Naive thymus-derived CD4-positive, alpha-beta T cell (primary cell): ENCODE results near the gene WDR37. TPM values are rescaled to one million over a fixed set of nuclear protein-coding genes. Genes with fewer than 3 reads are reported as not detected.
A peak's percentile ranks its signal among the peaks of the same experiment; 100 is the strongest.
"Not testable (repeated sequence)": the region's sequence is repeated elsewhere in the genome, so short reads cannot be mapped to it uniquely, and the experiment has no call there.

Source experiments
- ATAC-seq: fragments of 150-1000 bp; cut with Tn5 transposase; 2 replicates; pipeline ENCODE4 v1.10.0; 2021; ENCODE audit warnings: mild to moderate bottlenecking, moderate library complexity
- CTCF ChIA-PET: fragments of 350-600 bp; sonication (Branson Sonifier 250); formaldehyde crosslinking; loops from one replicate; lab custom pipeline; 2021; ENCODE audit warnings: antibody characterized with exemption; lab: Charles Lee
- POLR2A ChIA-PET: fragments of 350-600 bp; sonication (Branson Sonifier 250); formaldehyde crosslinking; loops from one replicate; lab custom pipeline; 2021; ENCODE audit warnings: antibody characterized with exemption, inconsistent platforms; lab: Charles Lee
- DNase-seq, 9 donors: peaks; one replicate each; pipeline versions ENCODE4 v3.0.0 to v3.0.0-alpha.2; 2020 to 2022; ENCODE audit warnings: mixed read lengths in 1 of 9
- H3K27ac ChIP-seq: one replicate; pipeline ENCODE4 v1.7.0; 2013; ENCODE audit warnings: mild to moderate bottlenecking, low read depth, low read length, moderate library complexity
- H3K27me3 ChIP-seq, 2 donors: one replicate each; pipeline ENCODE4 v1.7.0; 2013; ENCODE audit warnings: low read length in 2 of 2, mild to moderate bottlenecking in 2 of 2, moderate library complexity in 2 of 2; ENCODE audit not compliant: control insufficient read depth in 2 of 2, insufficient read depth in 2 of 2
- H3K36me3 ChIP-seq, 3 experiments: 1 replicate in 2 of 3; 2 replicates in 1 of 3; pipeline ENCODE4 v1.7.0; 2013; ENCODE audit warnings: low read length in 3 of 3, mild to moderate bottlenecking in 3 of 3, moderate library complexity in 1 of 3; ENCODE audit not compliant: insufficient read depth in 3 of 3, control insufficient read depth in 2 of 3
- H3K4me1 ChIP-seq, 2 donors: one replicate each; pipeline ENCODE4 v1.7.0; 2013; ENCODE audit warnings: low read length in 2 of 2, mild to moderate bottlenecking in 2 of 2, moderate library complexity in 1 of 2; ENCODE audit not compliant: control insufficient read depth in 2 of 2, insufficient read depth in 2 of 2
- H3K4me3 ChIP-seq: 2 replicates; pipeline ENCODE4 v1.7.0; 2013; ENCODE audit warnings: mild to moderate bottlenecking, low read length
- H3K9me3 ChIP-seq, 3 experiments: 1 replicate in 2 of 3; 2 replicates in 1 of 3; pipeline ENCODE4 v1.7.0; 2013; ENCODE audit warnings: low read length in 3 of 3; ENCODE audit not compliant: control insufficient read depth in 2 of 3
- H3K27ac Mint-ChIP-seq, 9 donors: one replicate each; pipeline ENCODE4 v1.8.0; 2020 to 2022; ENCODE audit warnings: mixed read lengths in 9 of 9, mild to moderate bottlenecking in 8 of 9, moderate library complexity in 5 of 9, inconsistent platforms in 2 of 9
- H3K27me3 Mint-ChIP-seq, 5 donors: one replicate each; pipeline ENCODE4 v1.8.0; 2021 to 2022; ENCODE audit warnings: mixed read lengths in 5 of 5, mild to moderate bottlenecking in 1 of 5
- H3K36me3 Mint-ChIP-seq, 5 donors: one replicate each; pipeline ENCODE4 v1.8.0; 2020 to 2022; ENCODE audit warnings: mixed read lengths in 5 of 5, mild to moderate bottlenecking in 3 of 5, inconsistent platforms in 1 of 5
- H3K4me1 Mint-ChIP-seq, 7 donors: one replicate each; pipeline ENCODE4 v1.8.0; 2020 to 2022; ENCODE audit warnings: mixed read lengths in 7 of 7, mild to moderate bottlenecking in 3 of 7, inconsistent platforms in 1 of 7
- H3K4me3 Mint-ChIP-seq, 10 donors: one replicate each; pipeline ENCODE4 v1.8.0; 2020 to 2022; ENCODE audit warnings: mild to moderate bottlenecking in 10 of 10, mixed read lengths in 10 of 10, moderate library complexity in 6 of 10, inconsistent platforms in 2 of 10
- H3K9me3 Mint-ChIP-seq, 11 donors: one replicate each; pipeline ENCODE4 v1.8.0; 2020 to 2022; ENCODE audit warnings: mixed read lengths in 11 of 11, mild to moderate bottlenecking in 4 of 11, inconsistent platforms in 1 of 11, moderate library complexity in 1 of 11
- intact Hi-C, 2 donors: fragments of 100-400 bp; cut with micrococcal nuclease; formaldehyde crosslinking; loops; one replicate each; pipeline ENCODE4 v1.15.1; 2023
- polyA plus RNA-seq, 2 donors: library from polyadenylated mRNA; unstranded; fragments of 300-500 nt; fragmentation: Illumina TruSeq; gene quantifications; one replicate each; pipeline ENCODE4 v1.2.3, GENCODE V29; 2021
- total RNA-seq, 6 experiments: library from RNA in 5 of 6; stranded (reverse) in 5 of 6; gene quantifications; 1 replicate in 5 of 6; 2 replicates in 1 of 6; pipeline ENCODE4 v1.2.3 and lab custom pipeline; 2021 to 2026

WDR37 gene
- total and polyA plus RNA-seq, 7 experiments from 2014 or later = 16.9 to 52.6 (median 35.8) TPM

DNA sequence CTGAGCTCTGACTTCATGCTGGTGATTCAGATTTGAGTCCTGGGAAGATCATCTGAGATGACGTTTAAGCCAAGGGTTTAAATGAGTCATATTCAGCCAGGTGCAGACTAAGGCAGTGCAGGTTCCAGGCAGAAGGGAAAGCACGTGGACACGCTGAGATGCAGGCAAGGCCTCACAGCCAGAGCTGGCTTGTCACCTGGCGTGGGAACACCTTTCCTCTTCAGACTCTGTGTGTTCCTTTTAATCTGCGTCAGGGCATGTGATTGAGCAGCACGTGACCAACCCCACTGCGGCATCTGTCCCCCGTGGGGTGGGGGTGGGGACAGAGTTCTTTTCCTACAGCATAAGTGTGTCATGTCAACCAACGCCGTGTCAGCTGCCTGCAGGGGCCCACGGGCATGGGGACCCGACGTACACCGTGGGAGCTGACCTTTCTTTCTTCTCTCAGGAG, 19.8 kb upstream of the WDR37 start:
- POLR2A ChIA-PET = interaction anchor here (1.1 kb wide), 1 partner anchor 12 kb away, joined by 6 read pairs; the partner anchor contains the start of gene IDI1

DNA sequence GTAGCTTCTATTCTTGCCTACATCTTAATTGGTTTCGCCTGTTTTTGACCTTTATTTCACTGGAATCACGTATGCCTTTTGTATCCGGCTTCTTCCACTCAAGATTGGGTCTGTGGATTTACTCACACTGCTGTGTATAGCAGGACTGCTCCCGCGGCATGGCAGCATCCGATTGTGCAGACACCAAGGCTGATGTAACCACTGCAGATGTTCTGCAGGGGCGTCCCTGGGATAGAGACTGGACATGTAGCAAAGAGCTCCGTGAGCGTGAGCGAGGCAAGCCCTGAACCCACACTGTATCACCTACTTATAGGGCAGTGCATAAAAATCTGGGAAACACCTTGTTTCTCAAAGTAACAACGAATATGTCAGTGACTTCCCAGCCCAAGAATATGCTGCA, 19.1 kb upstream of the WDR37 start:
- Histone ChIP-seq H3K4me3 (no peak overlapping the region), H3K4me1 (no peaks in the 10 kb centered on the region), H3K27ac (no peak overlapping the region), H3K36me3 (peaks cover 0 to 19% (median 0%) of the 10 kb centered on the region in 3 experiments), H3K9me3 (no peaks in the 10 kb centered on the region), H3K27me3 (no peaks in the 10 kb centered on the region)
- Mint-ChIP-seq H3K9me3 (peaks cover 0 to 2% (median 0%) of the 10 kb centered on the region in 11 donors), H3K36me3 (peaks cover 0 to 26% (median 9%) of the 10 kb centered on the region in 5 donors), H3K27me3 (no peaks in the 10 kb centered on the region), H3K4me1 (peaks cover 0 to 9% (median 0%) of the 10 kb centered on the region in 7 donors), H3K4me3 (no peak overlapping the region), H3K27ac (no peak overlapping the region)
- intact Hi-C loops = no loop called here
- no peak for ATAC-seq
- POLR2A ChIA-PET = interaction anchor here (1.1 kb wide), 1 partner anchor 12 kb away, joined by 6 read pairs; the partner anchor contains the start of gene IDI1
- CTCF ChIA-PET = no interaction called here
- no peak for DNase-seq

More for the DNA sequence above, 19.8 kb upstream of the WDR37 start:
- H3K36me3 ChIP-seq = peaks cover 0 to 18% (median 0%) of the 10 kb centered on the region in 3 experiments
- H3K4me1 Mint-ChIP-seq = peaks cover 0 to 9% (median 0%) of the 10 kb centered on the region in 7 donors
- peaks cover 0 to 2% (median 0%) of the 10 kb centered on the region in 11 donors for H3K9me3 Mint-ChIP-seq
- no peak overlapping the region for H3K27ac ChIP-seq
- CTCF ChIA-PET = no interaction called here
- H3K4me3 ChIP-seq = no peak overlapping the region
- no peak overlapping the region for H3K27ac Mint-ChIP-seq
- no peak overlapping the region for H3K4me3 Mint-ChIP-seq
- no peaks in the 10 kb centered on the region for H3K4me1 ChIP-seq
- intact Hi-C loops = no loop called here
- no peaks in the 10 kb centered on the region for H3K27me3 Mint-ChIP-seq
- no peak for DNase-seq
- H3K36me3 Mint-ChIP-seq = peaks cover 0 to 25% (median 9%) of the 10 kb centered on the region in 5 donors
- ATAC-seq = peak; percentile 27
- no peaks in the 10 kb centered on the region for H3K9me3 ChIP-seq
- H3K27me3 ChIP-seq = no peaks in the 10 kb centered on the region

DNA sequence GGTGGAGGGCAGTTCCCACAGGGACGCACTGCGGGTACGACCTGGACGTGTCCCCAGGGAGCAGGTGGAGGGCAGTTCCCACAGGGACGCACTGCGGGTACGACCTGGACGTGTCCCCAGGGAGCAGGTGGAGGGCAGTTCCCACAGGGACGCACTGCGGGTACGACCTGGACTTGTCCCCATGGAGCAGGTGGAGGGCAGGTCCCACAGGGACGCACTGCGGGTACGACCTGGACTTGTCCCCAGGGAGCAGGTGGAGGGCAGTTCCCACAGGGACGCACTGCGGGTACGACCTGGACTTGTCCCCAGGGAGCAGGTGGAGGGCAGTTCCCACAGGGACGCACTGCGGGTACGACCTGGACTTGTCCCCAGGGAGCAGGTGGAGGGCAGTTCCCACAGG, 17.4 kb upstream of the WDR37 start:
- CTCF ChIA-PET, H3K27ac ChIP-seq, DNase-seq, H3K27ac Mint-ChIP-seq, H3K4me3 Mint-ChIP-seq, H3K4me1 ChIP-seq, H3K9me3 ChIP-seq, H3K9me3 Mint-ChIP-seq, POLR2A ChIA-PET, ATAC-seq, H3K27me3 Mint-ChIP-seq, intact Hi-C loops, H3K27me3 ChIP-seq, H3K4me3 ChIP-seq: not testable (repeated sequence)
- peaks cover 0 to 19% (median 4%) of the 10 kb centered on the region in 3 experiments for H3K36me3 ChIP-seq
- Mint-ChIP-seq H3K36me3 (peaks cover 4 to 22% (median 15%) of the 10 kb centered on the region in 5 donors), H3K4me1 (peaks cover 5 to 17% (median 8%) of the 10 kb centered on the region in 7 donors)

DNA sequence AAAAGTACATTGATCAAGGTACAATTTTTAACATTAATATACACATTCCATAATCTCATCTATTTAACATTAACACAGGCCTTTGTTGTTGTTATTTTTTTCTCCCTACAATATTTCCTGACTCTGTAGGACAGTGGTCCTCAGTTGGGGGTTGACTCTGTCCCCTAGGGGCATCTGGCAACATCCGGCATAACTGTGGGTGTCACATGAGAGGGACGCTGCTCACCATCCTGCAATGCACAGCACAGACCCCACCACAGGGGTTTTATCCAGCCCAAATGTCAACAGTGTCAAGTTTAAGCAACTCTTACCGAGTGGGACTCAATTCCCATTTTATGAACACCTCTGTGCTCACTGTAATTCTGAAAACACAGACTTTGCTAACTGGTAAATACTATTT, 16.1 kb upstream of the WDR37 start:
- Histone ChIP-seq H3K4me3 (no peak overlapping the region), H3K27ac (no peak overlapping the region)
- peak overlapping the region in 3 of 9 donors; percentile 63 to 72 (median 65) for H3K27ac Mint-ChIP-seq

DNA sequence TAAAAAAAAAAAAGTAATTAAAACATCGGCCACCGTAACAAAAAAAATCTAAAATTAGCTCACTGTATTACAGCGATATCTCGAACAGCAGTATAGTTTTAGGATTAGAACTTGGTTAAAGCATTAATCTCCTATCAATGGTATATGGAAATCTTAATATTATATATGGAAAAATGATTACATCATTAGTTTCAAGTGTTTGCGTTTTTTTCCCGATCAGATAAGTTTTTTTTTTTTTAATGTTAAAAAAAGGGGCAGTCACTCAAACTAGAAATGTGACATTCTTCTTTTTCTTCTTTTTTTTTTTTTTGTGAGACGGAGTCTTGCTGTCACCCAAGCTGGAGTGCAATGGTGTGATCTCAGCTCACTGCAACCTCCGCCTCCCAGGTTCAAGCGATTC, 14.7 kb upstream of the WDR37 start:
- Mint-ChIP-seq H3K4me3 (no peak overlapping the region), H3K27me3 (no peaks in the 10 kb centered on the region), H3K36me3 (peaks cover 4 to 27% (median 15%) of the 10 kb centered on the region in 5 donors), H3K27ac (peak overlapping the region in 1 of 9 donors; percentile 36), H3K4me1 (peaks cover 24 to 42% (median 30%) of the 10 kb centered on the region in 7 donors), H3K9me3 (no peaks in the 10 kb centered on the region)
- H3K27me3 ChIP-seq = no peaks in the 10 kb centered on the region
- H3K9me3 ChIP-seq = no peaks in the 10 kb centered on the region
- DNase-seq = no peak
- peaks cover 19% of the 10 kb centered on the region in 2 donors for H3K4me1 ChIP-seq
- ChIA-PET CTCF (no interaction called here), POLR2A (interaction anchor here (0.9 kb wide), 1 partner anchor 13 kb away, joined by 3 read pairs; no protein-coding TSS in a partner anchor)
- peaks cover 0 to 19% (median 4%) of the 10 kb centered on the region in 3 experiments for H3K36me3 ChIP-seq
- ATAC-seq = no peak
- H3K4me3 ChIP-seq = no peak overlapping the region
- no peak overlapping the region for H3K27ac ChIP-seq
- intact Hi-C loops = loop anchor here in 1 of 2 donors (10.0 kb wide), 1 partner anchor 557 kb away; no protein-coding TSS in a partner anchor

More for the DNA sequence above, 16.1 kb upstream of the WDR37 start:
- Mint-ChIP-seq H3K9me3 (no peaks in the 10 kb centered on the region), H3K4me3 (no peak overlapping the region), H3K36me3 (peaks cover 4 to 25% (median 15%) of the 10 kb centered on the region in 5 donors), H3K4me1 (peaks cover 16 to 30% (median 22%) of the 10 kb centered on the region in 7 donors), H3K27me3 (no peaks in the 10 kb centered on the region)
- intact Hi-C loops = loop anchor here in 1 of 2 donors (10.0 kb wide), 1 partner anchor 555 kb away; no protein-coding TSS in a partner anchor
- Histone ChIP-seq H3K36me3 (peaks cover 0 to 19% (median 4%) of the 10 kb centered on the region in 3 experiments), H3K27me3 (no peaks in the 10 kb centered on the region), H3K9me3 (no peaks in the 10 kb centered on the region), H3K4me1 (peaks cover 10 to 13% of the 10 kb centered on the region in 2 donors)
- ChIA-PET POLR2A (no interaction called here), CTCF (no interaction called here)
- DNase-seq (no peak), ATAC-seq (no peak)

DNA sequence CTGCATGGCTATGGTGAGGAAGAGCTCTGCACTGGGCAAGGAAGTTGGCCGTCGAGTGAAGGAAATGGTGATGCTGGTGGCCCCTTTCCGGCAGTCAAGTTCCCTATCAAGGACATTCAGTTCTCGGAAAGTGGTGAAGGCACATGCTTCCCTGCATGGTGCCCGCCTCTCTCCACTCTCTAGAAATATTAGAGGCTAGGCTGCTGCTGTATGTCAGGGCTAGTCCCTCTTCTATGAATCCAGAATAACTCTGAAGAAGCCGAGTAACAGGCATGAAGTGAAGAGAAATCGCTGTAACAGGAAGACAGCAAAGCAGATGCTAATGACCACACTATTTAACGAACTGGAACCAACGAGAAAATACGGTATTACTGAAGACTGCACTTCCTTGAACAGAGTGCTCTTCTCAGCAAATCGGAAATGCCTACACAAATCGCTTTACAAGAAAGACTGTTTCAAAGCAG, 12.6 kb upstream of the WDR37 start:
- POLR2A ChIA-PET = interaction anchor here (0.6 to 1.9 kb wide), 7 partner anchors 9 to 83 kb away, joined by 3 to 5 read pairs (median 3); no protein-coding TSS in a partner anchor
- peaks cover 0 to 2% (median 0%) of the 10 kb centered on the region in 11 donors for H3K9me3 Mint-ChIP-seq
- peak in 7 of 9 donors; percentile 22 to 51 (median 35) for DNase-seq
- peak overlapping the region; percentile 70 to 86 (median 82) for H3K4me3 Mint-ChIP-seq
- peak overlapping the region; percentile 30 for H3K4me3 ChIP-seq
- intact Hi-C loops = loop anchor here (2.0 to 10.0 kb wide), 2 partner anchors 13 to 559 kb away; partner anchors contain the start of gene WDR37 (in 1 of the 2)
- ATAC-seq = peak; percentile 49
- no peaks in the 10 kb centered on the region for H3K27me3 Mint-ChIP-seq
- H3K4me1 ChIP-seq = peaks cover 27% of the 10 kb centered on the region in 2 donors
- peaks cover 0 to 19% (median 4%) of the 10 kb centered on the region in 3 experiments for H3K36me3 ChIP-seq
- peaks cover 30 to 45% (median 42%) of the 10 kb centered on the region in 7 donors for H3K4me1 Mint-ChIP-seq
- no peaks in the 10 kb centered on the region for H3K9me3 ChIP-seq
- CTCF ChIA-PET = no interaction called here
- H3K27ac ChIP-seq = peak overlapping the region; percentile 54
- no peaks in the 10 kb centered on the region for H3K27me3 ChIP-seq
- peaks cover 4 to 30% (median 6%) of the 10 kb centered on the region in 5 donors for H3K36me3 Mint-ChIP-seq
- peak overlapping the region; percentile 68 to 96 (median 88) for H3K27ac Mint-ChIP-seq
